ENCODE measurements around the gene MED15.
"Not testable (repeated sequence)": the region's sequence is repeated elsewhere in the genome, so short reads cannot be mapped to it uniquely, and the experiment has no call there.

Gene MED15

GRCh38 chr22:20602609-20603164 is 95.3 kb downstream of the MED15 start:
- DNase-seq (ENCODE audit: low read depth): no peak

- no peak for DNase-seq (ENCODE audit: low read depth)
These were observed 96.8 kb downstream of the MED15 start for GRCh38 chr22:20604092-20604747.

GRCh38 chr22:20604776-20605221 is 97.4 kb downstream of the MED15 start:
- no peak for DNase-seq (ENCODE audit: low read depth)

GRCh38 chr22:20605328-20605727 is 97.9 kb downstream of the MED15 start:
- DNase-seq (ENCODE audit: low read depth): no peak

- peak; percentile 13 for DNase-seq (ENCODE audit: low read depth)
These were observed 98.8 kb downstream of the MED15 start for GRCh38 chr22:20606041-20606783.

- no peak for DNase-seq (ENCODE audit: low read depth)
These were observed 99.3 kb downstream of the MED15 start for GRCh38 chr22:20606784-20607128.

GRCh38 chr22:20607157-20607907 is 99.9 kb downstream of the MED15 start:
- no peak for DNase-seq (ENCODE audit: low read depth)

GRCh38 chr22:20610243-20610686 is 102.9 kb downstream of the MED15 start:
- DNase-seq (ENCODE audit: low read depth): no peak

GRCh38 chr22:20610757-20611156 is 103.3 kb downstream of the MED15 start:
- DNase-seq (ENCODE audit: low read depth): no peak

- DNase-seq (ENCODE audit: low read depth): no peak
These were observed 104.0 kb downstream of the MED15 start for GRCh38 chr22:20611418-20611817.

- no peak for DNase-seq (ENCODE audit: low read depth)
These were observed 105.9 kb downstream of the MED15 start for GRCh38 chr22:20613301-20613700.

GRCh38 chr22:20615021-20615420 is 107.6 kb downstream of the MED15 start:
- no peak for DNase-seq (ENCODE audit: low read depth)

- DNase-seq (ENCODE audit: low read depth): no peak
These were observed 108.4 kb downstream of the MED15 start for GRCh38 chr22:20615533-20616450.

- no peak for DNase-seq (ENCODE audit: low read depth)
These were observed 109.1 kb downstream of the MED15 start for GRCh38 chr22:20616451-20617043.

- no peak for DNase-seq (ENCODE audit: low read depth)
These were observed 111.1 kb downstream of the MED15 start for GRCh38 chr22:20618488-20618887.

- no peak for DNase-seq (ENCODE audit: low read depth)
These were observed 111.9 kb downstream of the MED15 start for GRCh38 chr22:20619045-20619892.

- not testable (repeated sequence) for DNase-seq (ENCODE audit: low read depth)
These were observed 112.4 kb downstream of the MED15 start for GRCh38 chr22:20619893-20620194.

- DNase-seq (ENCODE audit: low read depth): no peak
These were observed 113.8 kb downstream of the MED15 start for GRCh38 chr22:20621162-20621561.

- no peak for DNase-seq (ENCODE audit: low read depth)
These were observed 115.4 kb downstream of the MED15 start for GRCh38 chr22:20622650-20623339.

GRCh38 chr22:20624161-20624616 is 116.8 kb downstream of the MED15 start:
- peak; percentile 9 for DNase-seq (ENCODE audit: low read depth)
